Fibroblast of skin of left biceps (primary cell): ENCODE measurements around the gene TMEM132D.

Experiments used
- DNase-seq, 2 experiments: peaks; one replicate each; pipeline ENCODE4 v3.0.0-alpha.2; 2013; ENCODE audit warnings: low read depth in 2 of 2

TMEM132D gene

DNA sequence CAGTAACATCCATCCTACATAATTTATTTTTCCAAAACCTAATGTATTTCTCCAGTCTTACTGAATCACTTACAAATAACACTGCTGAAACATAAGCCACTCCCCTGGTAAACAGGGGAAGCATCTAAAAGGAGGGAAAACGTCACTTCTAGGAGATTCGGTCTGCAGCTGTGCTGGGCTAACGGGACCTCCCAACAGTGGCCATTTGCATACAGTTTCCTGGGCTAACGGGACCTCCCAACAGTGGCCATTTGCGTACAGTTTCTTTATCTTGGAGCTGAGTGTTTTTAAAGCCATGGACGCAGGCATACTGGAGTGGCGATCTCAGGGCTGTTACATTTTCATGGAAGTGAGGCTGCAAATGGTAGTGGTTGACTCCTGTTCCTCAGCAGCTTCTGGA, 242.9 kb downstream of the TMEM132D start:
- DNase-seq: no peak

DNA sequence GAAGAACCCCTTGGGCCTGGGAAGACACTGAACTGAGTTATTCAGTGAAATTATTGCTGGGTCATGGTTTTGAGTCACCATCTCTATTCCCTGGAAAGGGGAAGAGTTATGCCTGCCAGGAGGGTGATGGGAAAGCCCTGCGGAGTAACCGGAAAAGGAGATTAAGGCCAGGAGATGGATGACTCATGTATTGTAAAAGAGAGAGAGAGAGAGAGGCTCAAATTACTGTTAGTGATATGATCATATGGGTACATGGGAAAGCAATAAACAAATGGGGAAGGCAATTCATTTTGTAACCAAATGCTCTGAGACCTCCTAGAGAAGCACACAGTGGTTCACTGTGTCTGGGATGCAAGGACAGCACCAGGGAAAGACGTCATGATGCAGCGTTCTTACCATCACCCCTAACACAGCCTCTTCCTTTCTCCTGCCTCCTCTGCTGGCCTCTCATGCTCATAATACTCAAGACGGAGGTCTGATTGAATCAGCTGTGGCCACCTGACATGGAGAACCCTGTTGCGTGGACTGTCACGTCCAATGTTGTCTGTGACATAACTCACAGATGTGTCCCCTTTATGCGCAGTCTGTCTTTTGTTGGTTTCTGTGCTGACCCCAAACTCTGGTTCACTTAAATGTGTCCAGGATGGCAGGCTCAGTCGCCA, 243.7 kb downstream of the TMEM132D start:
- DNase-seq: peak; percentile 33 to 40

DNA sequence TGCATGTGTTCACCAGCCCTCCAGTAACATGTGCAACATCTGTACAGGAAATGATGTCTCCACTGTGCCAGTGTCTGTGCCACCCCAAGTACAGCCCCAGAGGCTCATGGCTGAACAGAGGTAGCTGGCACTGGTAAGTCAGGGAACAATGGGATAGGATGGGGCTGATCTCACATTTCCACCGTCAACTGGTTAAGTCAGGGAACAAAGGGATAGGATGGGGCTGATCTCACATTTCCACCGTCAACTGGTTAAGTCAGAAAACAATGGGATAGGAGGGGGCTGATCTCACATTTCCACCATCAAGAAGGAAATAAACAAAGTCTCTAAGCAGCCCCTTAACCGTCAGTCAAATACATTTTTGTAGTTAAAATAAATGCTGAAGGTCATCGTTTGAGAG, 246.6 kb downstream of the TMEM132D start:
- no peak for DNase-seq

DNA sequence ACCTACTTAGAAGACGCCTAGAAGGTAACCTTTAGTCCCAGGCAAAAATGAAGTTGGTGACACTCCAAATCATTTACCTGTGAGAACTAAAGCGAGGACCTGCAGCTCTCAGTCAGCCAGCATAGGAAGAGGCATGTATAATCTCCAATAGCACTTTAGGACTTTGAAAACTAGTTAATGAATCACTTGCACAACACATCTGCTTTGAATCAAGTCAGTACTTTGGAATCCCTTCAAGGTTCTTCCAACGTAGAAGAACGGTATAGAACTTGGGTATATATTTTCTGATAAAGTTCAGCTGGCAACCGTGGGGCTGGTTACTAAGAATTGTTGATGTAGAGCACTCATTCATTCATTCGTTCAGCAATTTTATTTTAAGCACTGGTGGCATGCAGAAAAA, 251.9 kb downstream of the TMEM132D start:
- DNase-seq: peak; percentile 19 to 26

DNA sequence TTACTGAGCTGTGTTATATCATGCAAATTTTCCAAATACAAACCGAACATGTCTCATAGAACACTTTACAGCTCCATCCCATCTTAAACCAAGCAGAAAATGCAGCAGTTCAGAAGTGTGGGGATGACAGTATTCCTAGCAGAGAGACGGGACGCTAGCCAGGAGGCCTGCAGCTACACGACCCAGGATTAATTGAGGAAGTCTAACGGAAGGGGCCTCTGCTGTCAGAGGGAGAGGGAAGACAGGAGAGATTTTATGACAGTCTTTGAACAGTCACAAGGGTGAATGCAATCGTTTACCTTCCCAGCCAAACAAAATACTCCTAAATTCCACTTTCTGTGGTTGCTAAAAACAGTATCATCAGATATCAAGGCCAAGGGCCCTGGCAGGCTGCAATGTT, 261.9 kb downstream of the TMEM132D start:
- no peak for DNase-seq

DNA sequence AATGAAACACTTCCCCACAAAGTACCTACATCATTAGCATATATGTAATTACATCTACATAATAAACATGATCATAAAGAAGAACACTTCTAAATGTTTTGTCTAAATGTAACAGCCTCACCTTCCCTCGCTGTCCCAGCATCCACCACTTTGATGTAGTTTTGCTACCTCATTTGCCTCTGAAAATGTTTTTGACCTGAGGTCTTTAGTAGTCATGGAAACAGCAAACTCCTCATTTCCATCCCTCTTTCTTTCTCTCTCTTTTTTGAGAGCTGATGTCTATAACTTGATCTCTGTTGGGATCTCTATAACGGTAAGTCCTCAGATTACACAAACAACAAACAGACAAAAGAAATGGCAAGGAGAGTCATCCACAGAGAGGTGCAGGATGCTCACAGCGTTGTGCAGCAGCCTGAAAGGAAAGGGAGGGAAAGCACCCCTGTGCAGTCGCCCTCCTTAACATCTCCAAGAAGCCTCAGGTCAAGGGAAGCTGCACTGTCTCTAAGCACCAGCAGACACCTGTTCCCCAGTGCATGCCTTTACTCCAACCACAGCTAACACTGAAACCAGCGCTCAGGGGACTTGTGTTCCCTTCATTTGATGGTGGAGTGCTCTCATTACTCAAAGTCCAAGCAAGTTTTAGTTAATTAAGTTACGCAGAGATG, 268.7 kb downstream of the TMEM132D start:
- DNase-seq: no peak

DNA sequence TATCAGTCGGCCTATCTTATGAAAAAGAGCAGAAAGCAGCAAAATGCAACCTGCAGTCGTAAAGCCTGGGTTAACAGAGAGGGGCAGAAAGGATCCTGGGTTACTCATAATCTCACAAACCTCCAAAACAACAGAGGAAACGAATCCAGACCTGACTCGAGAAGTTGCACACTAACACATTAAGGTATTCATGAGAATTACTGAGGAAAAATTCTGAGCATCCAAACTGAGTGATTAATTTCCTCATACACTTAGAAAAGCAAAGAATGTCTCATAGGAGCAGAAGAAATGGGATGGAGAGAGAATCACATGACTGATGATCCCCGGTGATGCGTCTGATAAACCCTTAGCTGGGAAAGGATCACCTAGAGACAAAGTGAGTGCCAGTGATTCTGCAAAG, 272.5 kb downstream of the TMEM132D start:
- DNase-seq: no peak

DNA sequence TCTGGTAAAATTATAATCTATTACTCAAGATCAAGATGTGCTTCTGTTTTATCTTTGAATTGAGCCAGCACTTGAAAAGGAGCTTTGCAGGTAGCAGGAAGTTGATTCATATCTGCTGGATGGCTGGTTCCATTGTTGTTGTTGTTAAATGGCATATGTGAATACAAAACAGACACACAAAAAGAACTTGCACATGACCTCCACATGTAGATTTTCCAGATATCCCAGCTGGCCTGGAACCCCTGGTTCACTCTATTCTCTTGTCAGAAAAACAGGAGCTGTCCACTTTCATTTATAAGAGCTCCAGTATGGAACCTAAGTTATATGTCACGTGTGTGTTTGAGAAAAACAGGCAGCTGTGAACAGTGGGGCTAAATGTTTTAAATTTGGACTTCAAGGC, 273.9 kb downstream of the TMEM132D start:
- no peak for DNase-seq

DNA sequence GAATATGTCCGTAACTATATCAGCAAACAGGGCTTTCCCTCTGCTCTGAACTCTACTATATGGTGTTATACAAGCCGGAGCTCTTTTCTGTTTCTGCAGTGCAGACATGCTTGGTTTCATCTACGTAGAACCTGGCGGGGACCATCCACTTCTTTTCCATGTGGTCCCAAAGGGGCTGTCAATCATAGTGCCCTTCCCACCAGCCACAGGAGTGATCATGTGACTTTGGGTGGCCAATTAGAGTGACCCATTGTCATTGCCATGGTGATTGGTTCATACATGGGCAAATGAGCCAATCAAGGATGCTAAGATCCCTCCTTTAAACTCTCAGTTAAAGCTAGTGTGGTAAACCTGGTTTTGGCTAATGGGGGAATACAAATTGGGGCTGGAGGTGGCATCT, 281.3 kb downstream of the TMEM132D start:
- DNase-seq: no peak

DNA sequence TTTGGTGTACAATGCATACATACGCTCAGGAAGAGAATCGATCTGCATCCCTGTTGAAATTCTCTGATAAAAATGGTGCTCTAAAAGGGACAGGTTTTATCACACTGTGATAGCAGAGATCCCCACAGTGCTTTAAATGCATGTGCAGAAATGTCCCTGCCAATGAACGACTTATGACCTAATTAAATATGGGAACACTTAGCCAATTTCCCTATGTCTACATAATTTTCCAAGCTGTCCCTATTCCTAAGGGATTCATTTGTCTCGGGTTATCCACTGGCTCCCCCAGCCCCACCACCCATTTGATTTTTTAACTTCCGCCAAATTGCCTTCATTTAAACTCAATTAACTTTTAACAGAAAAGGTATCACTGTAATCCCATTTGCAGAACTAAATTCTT, 284.6 kb downstream of the TMEM132D start:
- DNase-seq: no peak

DNA sequence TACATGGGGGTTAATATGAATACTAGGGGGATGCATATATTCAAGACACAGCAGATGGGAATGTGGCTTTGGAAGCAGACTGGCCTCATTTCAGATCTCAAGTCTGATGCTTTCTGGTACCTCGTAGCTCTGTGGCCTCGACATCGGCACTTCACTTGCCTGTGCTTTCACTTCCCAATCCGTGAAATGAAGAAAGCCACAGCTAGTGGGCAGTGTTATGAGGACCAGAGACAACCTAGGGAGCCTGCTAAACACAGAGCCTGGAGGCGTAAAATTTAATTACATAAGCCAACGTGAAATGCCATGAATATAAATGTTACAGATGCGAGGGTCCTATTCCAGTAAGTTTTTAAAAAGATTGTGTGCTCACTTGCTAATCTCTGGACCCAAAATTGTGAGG, 286.0 kb downstream of the TMEM132D start:
- DNase-seq: no peak

DNA sequence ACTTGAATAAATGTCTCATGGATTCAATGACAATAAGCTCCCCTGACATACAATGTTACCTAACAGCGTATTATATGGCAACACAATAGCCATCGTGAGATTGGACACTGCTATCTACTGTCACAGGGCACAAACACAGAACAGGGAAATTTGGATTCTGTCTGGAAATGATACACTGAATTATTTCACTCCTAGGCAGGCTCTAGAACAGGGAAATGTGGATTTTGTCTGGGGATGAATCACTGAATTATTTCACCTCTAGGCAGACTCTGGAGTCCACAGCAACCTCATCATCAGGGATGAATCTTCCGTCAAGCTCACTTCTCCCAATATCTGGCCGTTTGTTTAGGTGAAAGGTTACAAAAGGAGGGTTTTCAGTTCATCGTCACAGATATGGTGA, 288.8 kb downstream of the TMEM132D start:
- no peak for DNase-seq

DNA sequence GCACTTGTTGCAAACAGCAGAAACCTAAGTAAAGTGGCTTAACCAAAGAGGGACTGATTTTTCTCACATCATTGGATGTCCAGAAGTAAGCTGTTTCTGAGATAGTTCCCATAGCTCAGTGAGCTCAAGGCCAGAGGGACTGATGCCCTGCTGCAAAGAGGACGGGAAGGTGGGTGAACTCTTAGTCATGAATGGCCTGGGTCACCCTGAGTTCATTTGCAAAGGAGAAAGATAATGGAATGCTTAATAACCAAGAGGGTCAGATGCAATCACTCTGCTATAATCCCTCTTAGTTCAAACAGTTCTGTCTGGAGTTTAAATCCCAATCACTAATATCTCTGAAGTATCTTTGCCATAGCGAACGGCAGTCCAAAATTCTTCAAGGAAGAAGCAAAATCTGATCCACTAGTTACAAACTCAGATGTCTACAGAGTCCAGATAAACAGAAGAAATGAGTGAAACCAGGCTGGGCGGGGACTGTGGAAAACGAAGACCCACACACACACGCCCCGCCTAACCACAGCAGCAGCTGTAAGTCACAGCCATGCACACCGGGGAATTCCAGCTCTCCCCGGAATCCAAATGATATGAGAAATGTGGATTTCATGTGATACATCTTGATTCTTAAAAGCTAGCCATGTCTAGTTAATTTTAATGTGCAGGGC, 289.5 kb downstream of the TMEM132D start:
- no peak for DNase-seq

DNA sequence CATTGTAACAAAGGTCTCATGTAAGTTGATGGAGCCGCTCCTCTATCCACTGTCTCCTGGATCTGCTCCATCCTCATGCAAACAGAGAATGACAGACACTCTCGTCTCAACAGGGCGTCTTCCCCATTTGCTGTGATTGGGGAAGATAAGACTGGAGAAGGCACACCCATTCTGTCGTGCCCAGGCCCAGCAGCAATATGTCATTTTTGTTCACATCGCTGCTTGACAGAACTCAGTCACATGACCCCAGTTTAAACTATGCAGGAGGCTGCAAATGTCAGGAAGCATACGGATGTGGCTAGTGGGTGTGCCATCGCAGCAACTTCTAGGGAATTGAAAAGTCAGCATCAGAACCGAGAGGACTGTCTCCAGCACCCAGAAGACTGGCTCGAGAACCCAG, 290.5 kb downstream of the TMEM132D start:
- DNase-seq: no peak

DNA sequence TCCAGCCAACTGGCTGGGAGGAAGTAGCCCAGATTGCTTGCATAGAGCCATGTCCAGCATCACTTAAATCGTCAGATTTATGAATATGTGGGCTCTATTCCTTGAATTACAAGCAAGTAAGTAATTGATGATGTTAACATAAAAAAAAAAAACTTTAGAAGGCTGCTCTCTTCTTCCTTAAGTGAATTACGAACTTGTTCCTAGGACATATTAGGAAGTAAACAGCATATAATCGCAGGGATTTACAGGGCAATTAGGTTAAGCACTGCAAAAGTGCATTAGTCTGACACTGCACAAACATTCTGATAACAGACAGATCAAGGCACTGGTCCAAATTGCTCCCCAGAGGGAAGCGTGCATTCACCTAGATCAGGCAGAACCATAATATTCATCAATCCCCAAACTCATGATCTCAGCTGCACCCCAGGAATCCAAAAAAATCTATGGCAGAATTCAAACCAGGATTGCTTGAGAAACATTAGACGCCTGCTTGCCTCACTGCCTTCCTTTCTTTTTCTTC, 293.2 kb downstream of the TMEM132D start:
- DNase-seq: no peak

DNA sequence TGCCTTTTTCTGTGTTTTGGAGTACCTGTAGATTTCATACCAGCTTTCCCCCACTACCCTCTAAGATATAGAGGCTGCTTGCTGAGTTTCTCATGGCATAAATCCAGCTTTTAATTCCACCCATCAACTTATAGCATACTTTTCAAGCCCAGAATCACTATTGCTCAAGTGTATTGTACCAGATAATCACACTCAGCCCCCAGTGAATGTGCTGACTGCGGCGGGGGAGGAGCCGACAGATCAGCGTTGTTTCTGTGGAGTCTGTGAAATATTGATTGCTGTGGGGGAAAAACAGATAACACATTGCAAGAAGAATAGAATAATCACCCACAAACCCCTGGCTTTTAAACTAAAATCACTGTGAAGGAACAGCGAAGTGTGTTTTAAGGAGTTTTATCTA, 296.1 kb downstream of the TMEM132D start:
- no peak for DNase-seq

DNA sequence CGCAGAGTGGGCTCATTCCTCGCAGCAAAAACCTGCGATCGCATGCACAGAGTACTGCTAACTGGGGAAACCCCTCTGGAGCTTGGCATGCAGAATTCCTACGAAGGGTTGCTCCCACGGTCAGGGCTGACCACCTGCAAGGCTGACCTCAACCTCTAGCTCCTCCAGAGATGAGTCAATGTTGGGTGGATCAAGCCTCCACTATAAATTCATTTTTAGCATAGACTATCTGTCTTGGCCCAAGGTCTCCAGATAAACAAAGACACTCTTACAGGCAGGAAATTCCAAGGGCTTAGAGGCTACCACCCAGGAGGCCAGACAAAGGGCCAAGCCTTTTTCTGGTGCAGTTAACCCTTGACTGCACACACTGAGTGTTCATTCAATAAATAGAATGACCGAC, 296.5 kb downstream of the TMEM132D start:
- no peak for DNase-seq

DNA sequence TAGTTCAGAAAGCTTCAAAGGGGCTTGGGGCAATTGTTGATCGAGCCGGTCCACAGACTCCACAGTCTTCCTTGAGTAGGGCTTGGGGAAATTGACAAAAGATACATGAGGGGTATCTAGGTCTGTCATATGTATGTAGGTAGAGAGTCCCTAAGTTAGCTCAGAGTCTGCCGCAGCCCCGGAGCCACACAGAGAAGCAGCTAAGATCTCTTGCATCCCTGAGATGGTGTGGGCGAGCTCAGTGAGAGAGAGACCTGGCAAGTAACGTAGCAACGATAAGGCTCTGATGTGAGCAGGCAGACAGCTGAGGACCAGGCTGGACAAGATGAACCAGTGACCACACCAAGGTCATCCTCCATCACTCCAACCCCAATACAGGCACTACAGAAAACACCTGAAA, 297.6 kb downstream of the TMEM132D start:
- no peak for DNase-seq

DNA sequence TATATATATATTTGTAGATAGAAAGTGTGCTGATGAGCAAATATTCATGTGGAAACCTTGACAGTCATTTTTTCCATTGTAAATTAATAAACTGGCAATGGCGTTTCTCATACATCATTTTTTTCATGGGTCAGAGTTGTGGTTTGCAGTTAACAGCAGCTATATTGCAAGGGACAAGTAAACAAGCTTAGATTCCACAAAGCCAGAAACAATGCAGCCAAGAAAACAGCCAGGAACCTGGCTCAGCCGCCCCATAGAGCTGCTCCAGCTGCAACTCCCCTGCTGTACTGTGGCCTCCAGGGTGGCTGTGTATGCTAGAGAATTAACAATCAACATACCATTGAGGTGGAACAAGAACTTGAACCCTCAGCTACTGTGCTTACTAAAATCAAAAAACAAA, 298.2 kb downstream of the TMEM132D start:
- DNase-seq: no peak

DNA sequence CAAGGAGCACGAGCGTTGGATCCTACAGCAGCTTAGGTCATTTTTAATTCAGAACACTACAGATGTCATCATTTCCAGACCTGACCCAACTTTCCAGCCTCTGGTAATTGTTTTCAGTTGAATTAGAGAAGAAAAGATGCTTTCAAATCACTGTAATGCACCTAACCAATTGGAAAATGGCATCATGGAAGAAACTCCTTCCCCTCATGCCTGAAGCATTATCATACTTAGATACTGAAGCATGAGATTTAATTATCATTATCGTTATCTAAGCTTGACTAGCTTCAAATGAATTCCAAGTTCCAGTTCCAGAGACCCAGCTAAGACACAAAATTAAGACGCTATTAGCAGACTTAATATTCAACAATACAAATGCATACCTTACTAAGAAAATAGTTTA, 299.3 kb downstream of the TMEM132D start:
- no peak for DNase-seq

DNA sequence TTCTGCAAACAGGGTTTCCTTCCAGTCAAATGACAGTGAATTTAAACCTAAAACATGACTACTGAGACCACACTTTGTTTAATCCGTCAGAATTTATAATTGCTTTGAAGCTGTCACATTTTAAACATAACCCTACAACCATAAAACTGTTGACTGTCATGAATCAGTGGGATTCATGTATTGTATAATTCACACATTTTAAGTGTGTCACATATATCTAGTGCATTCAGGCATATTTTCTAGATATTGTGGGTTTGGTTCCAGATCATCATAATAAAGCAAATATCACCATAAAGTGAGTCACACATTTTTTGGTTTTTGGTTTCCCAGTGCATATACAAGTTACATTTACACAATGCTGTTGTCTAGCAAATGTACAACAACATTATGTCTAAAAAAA, 304.4 kb downstream of the TMEM132D start:
- DNase-seq: peak in 1 of 2 experiments; percentile 39

DNA sequence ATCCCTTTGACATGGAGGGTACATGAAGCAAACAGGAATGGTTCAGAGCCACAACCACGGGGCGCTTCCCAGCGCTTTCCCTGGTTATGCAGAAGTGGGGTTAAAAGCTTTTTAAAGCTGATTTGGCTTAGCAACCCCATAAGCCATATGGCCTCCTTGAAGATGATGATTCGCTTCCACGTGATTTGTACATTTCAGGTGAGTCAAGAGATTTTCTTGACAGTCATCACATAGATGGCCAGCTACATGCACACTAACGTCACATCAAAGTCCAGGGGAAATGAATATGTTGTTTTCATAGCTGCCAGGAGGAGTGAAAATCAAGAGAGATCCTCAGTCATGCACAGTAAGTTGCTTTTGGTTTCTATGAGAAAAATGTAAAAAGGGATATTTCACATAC, 309.7 kb downstream of the TMEM132D start:
- no peak for DNase-seq

DNA sequence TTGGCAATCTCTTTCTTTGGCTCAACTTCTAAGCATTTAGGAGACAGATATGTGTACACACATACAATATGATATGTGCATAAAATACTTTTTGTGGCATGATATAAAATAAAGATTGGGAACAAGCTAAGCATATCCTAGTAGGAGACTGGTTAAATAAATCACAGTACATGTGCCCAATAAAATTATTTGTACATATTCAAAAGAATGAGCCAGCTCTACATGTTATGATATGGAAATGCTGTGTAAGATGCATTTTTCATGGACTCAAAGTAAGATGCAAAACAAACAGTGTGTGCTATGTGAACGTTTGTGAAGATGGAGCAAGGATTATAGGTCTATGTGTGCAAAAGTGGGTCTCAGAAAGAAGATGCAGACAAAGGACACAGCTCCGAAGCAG, 311.4 kb downstream of the TMEM132D start:
- no peak for DNase-seq
